EH (cell line): Measurements from ENCODE around the gene VIT.
"Not testable (repeated sequence)": the region's sequence is repeated elsewhere in the genome, so short reads cannot be mapped to it uniquely, and the experiment has no call there.

Experiments
- DNase-seq: peaks from one replicate; pipeline ENCODE4 v3.0.0-alpha.2; 2015; ENCODE audit warnings: low read depth

The VIT gene

GRCh38 chr2:36807223-36807886 lies 110.8 kb downstream of the VIT start:
- no peak for DNase-seq

- DNase-seq: no peak
Observed at GRCh38 chr2:36808386-36809068, 112.0 kb downstream of the VIT start.

DNA sequence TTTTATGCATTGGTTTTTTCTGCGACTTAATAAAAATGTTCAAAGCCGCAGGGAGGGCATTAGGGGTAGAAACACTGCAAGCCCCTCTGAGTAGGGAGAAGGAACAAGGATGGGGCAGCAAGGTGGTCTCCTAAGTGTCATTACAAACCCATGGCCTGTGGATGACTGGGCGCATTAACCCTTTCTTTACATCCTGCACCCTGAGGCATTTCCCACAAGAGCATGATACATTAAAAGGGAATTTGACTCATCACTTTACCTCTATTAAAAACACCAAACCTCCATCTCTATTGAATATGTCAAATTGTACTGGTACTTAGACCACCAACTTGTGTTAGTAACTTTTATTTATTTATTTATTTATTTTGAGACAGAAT lies 112.5 kb downstream of the VIT start:
- peak; percentile 37 for DNase-seq

DNA sequence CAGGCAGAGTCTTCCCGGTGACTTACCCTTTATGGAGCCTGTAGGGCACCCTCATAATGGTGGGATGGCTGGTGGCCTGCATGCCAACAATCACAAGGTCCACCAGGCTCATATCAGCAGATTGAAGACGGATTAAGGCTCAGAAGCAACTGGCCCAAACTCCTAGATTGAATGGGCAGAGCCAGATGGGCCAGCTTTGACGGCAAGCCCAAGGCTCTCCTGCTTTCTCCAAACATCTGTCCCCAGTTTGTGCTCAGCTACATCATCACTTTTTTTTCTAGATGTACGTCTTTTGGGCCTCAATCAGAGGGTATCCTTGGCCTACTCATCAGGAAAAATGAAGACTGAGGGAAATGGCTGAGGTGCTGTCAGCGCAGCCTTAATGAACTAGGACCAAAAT lies 114.6 kb downstream of the VIT start:
- DNase-seq: no peak

GRCh38 chr2:36812196-36812595 lies 115.7 kb downstream of the VIT start:
- DNase-seq: no peak

DNA sequence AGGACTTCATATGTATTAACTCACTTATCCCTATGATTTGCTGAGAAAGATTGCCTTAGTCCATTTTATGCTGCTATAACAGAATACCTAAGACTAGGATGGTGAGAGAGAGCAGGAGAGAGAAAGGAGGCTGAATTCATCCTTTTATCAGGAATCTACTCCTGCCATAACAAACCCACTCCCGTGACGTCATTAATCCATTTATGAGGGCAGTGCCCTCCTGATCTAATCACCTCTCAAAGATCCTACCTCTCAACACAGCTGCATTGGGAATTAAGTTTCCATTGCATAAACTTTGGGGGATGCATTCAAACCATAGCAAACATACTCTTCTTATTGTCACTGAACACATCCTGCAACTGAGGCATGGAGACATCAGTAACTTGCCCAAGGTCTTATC lies 122.0 kb downstream of the VIT start:
- DNase-seq: no peak

DNA sequence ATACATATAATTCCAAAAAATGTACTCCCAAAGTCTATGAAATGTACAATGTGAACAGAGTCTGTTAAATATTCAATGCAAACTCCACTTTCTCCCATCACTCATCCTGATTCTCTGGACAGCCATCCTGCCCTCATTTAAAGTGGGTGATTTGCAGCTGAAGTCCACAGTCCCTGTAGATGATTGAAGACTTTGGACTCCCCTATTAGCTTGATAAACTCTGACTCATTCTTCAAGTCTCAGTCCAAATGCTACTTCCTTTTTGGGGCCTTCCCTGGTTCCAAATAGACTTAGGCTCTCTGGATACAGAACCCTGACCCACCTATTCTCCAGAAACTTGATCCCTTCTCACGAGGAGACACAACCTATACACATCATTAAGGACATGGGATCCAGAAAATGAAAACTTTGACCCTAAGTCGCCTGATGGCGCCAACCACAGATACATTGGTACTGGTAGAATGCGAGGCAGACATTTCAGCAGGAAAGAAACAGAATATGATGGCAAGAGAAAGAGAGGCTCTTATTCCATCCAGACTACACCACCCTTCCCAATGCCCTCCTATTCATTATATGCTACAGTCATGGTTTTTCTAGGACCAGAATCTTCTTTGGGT lies 122.7 kb downstream of the VIT start:
- no peak for DNase-seq

- DNase-seq: no peak
Observed at GRCh38 chr2:36820942-36821605, 124.6 kb downstream of the VIT start.

GRCh38 chr2:36823862-36824261 lies 127.4 kb downstream of the VIT start:
- DNase-seq: no peak

DNA sequence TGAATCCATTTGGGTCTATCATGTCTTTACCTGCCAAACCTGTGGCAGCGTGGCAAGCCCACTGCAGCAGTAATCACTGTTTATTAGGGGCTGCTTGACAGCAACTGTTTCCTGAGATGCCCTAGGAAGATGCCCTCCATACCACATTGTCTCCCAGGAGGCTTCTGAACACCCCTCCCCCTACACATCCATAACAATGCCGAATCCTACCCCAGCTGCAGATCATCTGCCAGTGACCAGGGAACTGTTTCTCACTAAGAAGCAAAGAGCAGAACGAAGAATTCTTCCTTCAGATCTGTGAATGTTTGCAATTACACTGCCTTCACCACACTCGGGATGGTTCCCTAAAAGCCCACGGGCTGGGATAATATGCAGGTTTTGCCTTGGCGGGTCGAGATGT lies 127.8 kb downstream of the VIT start:
- DNase-seq: no peak

DNA sequence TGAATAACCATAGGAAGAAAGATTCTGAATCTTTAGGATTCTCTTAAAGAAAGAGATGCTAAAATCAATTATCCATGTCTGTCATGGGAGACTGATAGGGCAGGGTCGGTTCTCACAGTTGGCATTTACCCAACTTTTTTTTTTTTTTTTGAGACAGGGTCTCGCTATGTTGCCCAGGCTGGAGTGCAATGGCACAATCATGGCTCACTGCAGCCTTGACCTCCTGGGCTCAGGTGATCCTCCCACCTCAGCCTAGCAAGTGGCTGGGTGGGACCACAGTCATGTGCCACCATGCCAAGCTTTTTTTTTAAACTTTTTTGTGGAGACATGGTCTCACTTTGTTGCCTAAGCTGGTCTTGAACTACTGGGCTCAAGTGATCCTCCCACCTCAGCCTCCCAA lies 128.2 kb downstream of the VIT start:
- DNase-seq: not testable (repeated sequence)

DNA sequence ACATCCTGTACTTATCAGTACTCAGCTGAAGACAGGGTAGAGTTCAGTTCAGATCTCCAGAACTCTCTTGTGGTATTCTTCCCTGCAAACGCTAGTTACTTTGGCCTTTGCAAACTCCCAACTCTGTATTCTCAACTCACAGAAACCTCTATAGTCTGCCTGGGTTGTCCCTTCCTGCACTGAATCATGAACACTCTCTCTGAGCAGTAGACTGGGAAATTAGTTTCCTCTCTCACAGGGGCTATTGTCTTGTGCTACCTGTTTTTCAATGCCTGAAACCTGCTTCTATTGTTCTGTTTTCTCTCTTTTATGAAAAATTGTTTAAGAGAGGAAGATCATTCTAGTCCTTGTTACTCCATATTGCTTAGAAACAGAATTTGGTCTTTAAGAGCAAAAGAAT lies 134.7 kb downstream of the VIT start:
- no peak for DNase-seq

DNA sequence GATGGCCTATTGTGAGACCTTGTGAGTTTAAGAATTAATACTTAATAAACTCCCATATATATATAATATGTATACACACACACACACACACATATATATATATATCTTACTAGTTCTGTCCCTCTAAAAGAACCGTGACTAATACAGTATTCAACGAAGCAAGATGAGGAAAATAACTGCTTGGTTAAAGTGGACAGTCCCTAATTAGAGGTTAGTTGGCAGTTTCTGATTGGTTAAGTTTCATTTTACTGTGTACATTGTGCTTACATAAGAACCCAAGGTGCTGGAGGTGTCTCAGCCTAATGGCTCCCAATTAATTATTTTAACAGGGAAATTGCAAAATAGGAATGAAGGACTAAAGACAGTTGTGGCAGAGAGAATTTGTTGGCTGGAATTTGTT lies 137.7 kb downstream of the VIT start:
- no peak for DNase-seq

- DNase-seq: no peak
Observed at GRCh38 chr2:36834731-36835524, 138.4 kb downstream of the VIT start.

- DNase-seq: no peak
Observed at GRCh38 chr2:36839976-36840617, 143.6 kb downstream of the VIT start.

DNA sequence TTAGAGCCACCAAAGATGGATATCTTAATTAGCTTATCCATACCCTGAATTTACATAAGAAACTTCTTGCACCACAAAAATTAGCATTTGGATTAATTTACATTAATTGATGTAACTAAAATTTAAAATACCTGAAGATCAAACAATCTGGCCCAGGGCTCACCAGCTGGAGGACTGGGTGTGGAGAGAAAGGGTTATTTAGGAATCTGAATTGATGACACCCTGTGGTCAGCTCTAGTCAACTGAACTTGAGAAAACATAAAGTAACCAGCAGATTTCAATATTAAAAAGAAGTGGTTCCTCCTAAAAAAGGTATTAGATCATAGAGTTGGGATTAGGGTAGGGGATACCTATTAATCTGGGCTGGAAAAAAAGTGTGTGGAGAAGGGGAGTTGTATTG lies 147.3 kb downstream of the VIT start:
- DNase-seq: no peak

GRCh38 chr2:36849265-36849664 lies 152.8 kb downstream of the VIT start:
- no peak for DNase-seq

DNA sequence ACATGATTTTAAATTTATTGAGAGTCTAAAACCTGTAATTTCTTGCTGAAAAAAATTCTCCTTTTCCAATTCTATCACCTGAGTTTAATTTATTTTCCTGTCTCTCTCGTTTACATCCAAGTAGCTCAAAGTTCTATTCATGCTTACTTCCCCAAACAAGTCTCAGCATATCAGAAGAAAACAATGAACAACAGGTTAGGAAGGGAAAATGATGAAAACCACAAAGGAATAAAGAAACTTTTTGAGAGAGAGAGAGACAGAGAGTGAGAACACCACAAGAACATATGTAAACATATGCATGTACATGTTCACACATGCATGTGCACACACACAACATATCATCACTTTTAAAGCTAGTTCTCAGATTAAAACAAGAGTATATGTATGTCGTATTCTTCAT lies 157.7 kb downstream of the VIT start:
- DNase-seq: no peak

- DNase-seq: no peak
Observed at GRCh38 chr2:36855429-36855828, 158.9 kb downstream of the VIT start.

DNA sequence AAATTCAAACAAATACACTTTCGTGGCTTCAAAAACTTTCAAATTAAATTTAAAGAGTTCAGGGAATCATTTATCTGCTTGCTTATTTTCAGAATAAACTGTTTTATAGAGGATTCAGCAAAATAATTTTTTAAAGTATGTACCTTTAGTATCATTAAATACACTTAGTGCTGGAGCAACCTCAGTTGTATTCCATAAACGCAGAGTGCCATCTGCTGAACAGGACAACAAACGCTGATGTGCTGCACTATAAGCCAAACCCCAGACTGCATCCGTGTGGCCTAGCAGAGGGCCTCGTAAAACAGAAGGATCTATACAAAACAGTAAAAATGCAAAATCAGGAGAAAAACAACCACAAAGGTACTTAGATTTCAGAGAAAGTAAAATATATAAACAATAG lies 161.2 kb downstream of the VIT start:
- DNase-seq: no peak

GRCh38 chr2:36858551-36859365 lies 162.3 kb downstream of the VIT start:
- no peak for DNase-seq
